ENCODE data around the gene DDX25. TPM values are rescaled to one million over a fixed set of nuclear protein-coding genes. Genes with fewer than 3 reads are reported as not detected.

DDX25 gene
- total and polyA plus RNA-seq, 2 of the 13 experiments (the other 11 are each of a cell fraction or from before 2014, with no cell fraction given): 0.17 to 0.29 TPM

GRCh38 chr11:125902927-125903710 lies 1.2 kb upstream of the DDX25 start, which contains the start of gene PUS3 (continued):
- peak; percentile 47; the same call in 1 of the 2 replicates for TF ChIP-seq ZNF124 (CRISPR knock-in tag; IDR thresholded peaks at IDR 0.05)
- no peak for TF ChIP-seq ATAD3A (CRISPR knock-in tag; IDR thresholded peaks at IDR 0.05)
- 0 out of 2 replicates have a peak, but pooled peaks have one; percentile 0 for TF ChIP-seq ZNF770 (CRISPR knock-in tag; IDR thresholded peaks at IDR 0.05)
- TF ChIP-seq, protein P1, sequence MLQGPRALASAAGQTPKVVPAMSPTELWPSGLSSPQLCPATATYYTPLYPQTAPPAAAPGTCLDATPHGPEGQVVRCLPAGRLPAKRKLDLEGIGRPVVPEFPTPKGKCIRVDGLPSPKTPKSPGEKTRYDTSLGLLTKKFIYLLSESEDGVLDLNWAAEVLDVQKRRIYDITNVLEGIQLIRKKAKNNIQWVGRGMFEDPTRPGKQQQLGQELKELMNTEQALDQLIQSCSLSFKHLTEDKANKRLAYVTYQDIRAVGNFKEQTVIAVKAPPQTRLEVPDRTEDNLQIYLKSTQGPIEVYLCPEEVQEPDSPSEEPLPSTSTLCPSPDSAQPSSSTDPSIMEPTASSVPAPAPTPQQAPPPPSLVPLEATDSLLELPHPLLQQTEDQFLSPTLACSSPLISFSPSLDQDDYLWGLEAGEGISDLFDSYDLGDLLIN (CRISPR knock-in tag; IDR thresholded peaks at IDR 0.05; ENCODE audit: borderline replicate concordance): no peak
- TF ChIP-seq, protein P2, sequence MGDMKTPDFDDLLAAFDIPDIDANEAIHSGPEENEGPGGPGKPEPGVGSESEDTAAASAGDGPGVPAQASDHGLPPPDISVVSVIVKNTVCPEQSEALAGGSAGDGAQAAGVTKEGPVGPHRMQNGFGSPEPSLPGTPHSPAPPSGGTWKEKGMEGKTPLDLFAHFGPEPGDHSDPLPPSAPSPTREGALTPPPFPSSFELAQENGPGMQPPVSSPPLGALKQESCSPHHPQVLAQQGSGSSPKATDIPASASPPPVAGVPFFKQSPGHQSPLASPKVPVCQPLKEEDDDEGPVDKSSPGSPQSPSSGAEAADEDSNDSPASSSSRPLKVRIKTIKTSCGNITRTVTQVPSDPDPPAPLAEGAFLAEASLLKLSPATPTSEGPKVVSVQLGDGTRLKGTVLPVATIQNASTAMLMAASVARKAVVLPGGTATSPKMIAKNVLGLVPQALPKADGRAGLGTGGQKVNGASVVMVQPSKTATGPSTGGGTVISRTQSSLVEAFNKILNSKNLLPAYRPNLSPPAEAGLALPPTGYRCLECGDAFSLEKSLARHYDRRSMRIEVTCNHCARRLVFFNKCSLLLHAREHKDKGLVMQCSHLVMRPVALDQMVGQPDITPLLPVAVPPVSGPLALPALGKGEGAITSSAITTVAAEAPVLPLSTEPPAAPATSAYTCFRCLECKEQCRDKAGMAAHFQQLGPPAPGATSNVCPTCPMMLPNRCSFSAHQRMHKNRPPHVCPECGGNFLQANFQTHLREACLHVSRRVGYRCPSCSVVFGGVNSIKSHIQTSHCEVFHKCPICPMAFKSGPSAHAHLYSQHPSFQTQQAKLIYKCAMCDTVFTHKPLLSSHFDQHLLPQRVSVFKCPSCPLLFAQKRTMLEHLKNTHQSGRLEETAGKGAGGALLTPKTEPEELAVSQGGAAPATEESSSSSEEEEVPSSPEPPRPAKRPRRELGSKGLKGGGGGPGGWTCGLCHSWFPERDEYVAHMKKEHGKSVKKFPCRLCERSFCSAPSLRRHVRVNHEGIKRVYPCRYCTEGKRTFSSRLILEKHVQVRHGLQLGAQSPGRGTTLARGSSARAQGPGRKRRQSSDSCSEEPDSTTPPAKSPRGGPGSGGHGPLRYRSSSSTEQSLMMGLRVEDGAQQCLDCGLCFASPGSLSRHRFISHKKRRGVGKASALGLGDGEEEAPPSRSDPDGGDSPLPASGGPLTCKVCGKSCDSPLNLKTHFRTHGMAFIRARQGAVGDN (CRISPR knock-in tag; IDR thresholded peaks at IDR 0.05): peak; percentile 58
- TF ChIP-seq ZNF777 (CRISPR knock-in tag; IDR thresholded peaks at IDR 0.05): no peak
- no peak for TF ChIP-seq SNAI1 (CRISPR knock-in tag; IDR thresholded peaks at IDR 0.05; ENCODE audit: borderline replicate concordance)
- TF ChIP-seq ZBTB7B (CRISPR knock-in tag; IDR thresholded peaks at IDR 0.05): no peak
- TF ChIP-seq NAIF1 (CRISPR knock-in tag; IDR thresholded peaks at IDR 0.05; ENCODE audit: borderline replicate concordance): no peak
- TF ChIP-seq, protein P3, sequence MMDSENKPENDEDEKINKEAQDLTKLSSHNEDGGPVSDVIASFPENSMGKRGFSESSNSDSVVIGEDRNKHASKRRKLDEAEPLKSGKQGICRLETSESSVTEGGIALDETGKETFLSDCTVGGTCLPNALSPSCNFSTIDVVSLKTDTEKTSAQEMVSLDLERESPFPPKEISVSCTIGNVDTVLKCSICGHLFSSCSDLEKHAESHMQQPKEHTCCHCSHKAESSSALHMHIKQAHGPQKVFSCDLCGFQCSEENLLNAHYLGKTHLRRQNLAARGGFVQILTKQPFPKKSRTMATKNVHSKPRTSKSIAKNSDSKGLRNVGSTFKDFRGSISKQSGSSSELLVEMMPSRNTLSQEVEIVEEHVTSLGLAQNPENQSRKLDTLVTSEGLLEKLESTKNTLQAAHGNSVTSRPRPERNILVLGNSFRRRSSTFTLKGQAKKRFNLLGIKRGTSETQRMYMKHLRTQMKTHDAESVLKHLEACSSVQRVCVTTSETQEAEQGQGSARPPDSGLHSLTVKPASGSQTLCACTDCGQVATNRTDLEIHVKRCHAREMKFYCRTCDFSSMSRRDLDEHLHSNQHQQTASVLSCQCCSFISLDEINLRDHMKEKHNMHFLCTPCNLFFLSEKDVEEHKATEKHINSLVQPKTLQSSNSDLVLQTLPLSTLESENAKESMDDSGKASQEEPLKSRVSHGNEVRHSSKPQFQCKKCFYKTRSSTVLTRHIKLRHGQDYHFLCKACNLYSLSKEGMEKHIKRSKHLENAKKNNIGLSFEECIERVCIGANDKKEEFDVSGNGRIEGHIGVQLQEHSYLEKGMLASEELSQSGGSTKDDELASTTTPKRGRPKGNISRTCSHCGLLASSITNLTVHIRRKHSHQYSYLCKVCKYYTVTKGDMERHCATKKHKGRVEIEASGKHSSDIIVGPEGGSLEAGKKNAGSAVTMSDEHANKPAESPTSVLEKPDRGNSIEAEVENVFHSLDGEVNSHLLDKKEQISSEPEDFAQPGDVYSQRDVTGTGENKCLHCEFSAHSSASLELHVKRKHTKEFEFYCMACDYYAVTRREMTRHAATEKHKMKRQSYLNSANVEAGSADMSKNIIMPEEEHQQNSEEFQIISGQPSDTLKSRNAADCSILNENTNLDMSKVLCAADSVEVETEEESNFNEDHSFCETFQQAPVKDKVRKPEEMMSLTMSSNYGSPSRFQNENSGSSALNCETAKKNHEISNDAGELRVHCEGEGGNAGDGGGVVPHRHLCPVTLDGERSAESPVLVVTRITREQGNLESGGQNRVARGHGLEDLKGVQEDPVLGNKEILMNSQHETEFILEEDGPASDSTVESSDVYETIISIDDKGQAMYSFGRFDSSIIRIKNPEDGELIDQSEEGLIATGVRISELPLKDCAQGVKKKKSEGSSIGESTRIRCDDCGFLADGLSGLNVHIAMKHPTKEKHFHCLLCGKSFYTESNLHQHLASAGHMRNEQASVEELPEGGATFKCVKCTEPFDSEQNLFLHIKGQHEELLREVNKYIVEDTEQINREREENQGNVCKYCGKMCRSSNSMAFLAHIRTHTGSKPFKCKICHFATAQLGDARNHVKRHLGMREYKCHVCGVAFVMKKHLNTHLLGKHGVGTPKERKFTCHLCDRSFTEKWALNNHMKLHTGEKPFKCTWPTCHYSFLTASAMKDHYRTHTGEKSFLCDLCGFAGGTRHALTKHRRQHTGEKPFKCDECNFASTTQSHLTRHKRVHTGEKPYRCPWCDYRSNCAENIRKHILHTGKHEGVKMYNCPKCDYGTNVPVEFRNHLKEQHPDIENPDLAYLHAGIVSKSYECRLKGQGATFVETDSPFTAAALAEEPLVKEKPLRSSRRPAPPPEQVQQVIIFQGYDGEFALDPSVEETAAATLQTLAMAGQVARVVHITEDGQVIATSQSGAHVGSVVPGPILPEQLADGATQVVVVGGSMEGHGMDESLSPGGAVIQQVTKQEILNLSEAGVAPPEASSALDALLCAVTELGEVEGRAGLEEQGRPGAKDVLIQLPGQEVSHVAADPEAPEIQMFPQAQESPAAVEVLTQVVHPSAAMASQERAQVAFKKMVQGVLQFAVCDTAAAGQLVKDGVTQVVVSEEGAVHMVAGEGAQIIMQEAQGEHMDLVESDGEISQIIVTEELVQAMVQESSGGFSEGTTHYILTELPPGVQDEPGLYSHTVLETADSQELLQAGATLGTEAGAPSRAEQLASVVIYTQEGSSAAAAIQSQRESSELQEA (CRISPR knock-in tag; IDR thresholded peaks at IDR 0.05; ENCODE audit: not compliant biosample characterization): no peak
- TF ChIP-seq NR2F2 (IDR thresholded peaks at IDR 0.05; ENCODE audit: borderline replicate concordance, low read depth): no peak
- TF ChIP-seq ARNT (IDR thresholded peaks at IDR 0.05): no peak
- peak; percentile 92 for TF ChIP-seq KAT8 (CRISPR knock-in tag; IDR thresholded peaks at IDR 0.05)
